Measurements from ENCODE around the gene SWI5.

DNA sequence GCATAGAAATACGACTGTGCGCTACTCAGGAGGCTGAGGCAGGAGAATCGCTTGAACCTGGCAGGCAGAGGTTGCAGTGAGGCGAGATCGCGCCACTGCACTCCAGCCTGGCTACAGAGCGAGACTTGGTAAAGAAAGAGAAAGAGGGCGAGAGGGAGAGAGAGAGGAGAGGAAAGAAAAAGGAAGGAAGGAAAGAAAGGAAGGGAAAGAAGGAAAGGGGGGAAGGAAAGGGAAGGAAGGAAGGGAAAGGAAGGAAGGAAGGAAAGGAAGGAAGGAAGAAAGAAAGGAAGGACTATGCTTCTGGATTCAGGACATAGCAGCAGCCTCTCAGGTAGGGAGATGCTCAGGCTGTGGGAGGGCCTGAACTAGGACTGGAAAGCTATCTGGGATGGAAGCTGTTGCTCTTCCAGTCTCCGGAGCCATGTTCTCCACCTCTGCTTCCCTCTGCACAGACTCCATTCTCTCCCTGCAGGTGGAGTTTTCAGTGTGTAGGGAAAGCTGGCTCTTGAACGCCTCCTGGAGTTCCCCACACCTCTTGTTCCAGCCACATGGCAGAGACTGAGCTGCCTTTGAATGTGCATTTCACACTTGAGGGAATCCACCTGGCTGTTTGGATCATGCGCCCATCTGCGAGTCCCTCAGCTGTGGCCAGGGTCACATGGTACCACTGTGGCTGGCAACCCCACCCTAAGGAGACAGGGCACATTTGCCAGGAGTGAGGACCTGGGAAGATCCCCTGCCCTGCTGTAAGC is 9.1 kb downstream of the SWI5 start:
- TF ChIP-seq SREBF2 (CRISPR knock-in tag; IDR thresholded peaks at IDR 0.05) (no peak), NFRKB (IDR thresholded peaks at IDR 0.05; ENCODE audit: low read depth) (no peak), KDM5B (IDR thresholded peaks at IDR 0.05; ENCODE audit: insufficient replicate concordance, low read depth, low read length) (no peak)
